ENCODE data around the gene MACROD2.

DNA sequence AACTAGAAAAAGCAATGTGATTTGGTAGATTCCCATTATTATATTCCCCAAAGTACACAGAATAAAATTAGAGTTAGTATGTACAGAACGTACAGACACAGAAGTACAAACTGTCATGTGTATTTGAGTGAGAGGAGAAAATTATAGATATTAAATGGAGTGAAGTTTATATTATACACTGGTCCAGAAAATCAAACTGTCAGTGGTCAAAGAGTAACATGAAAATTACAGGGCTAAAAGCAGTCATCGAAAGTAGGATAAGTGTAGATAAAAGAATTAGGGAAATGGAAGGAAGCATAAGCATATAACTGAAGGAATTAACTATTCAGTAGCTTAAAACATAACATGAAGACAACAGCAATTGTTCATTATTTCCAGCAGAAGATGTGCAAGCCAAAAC, 35.2 kb upstream of the MACROD2 start:
- TF ChIP-seq, protein P1, sequence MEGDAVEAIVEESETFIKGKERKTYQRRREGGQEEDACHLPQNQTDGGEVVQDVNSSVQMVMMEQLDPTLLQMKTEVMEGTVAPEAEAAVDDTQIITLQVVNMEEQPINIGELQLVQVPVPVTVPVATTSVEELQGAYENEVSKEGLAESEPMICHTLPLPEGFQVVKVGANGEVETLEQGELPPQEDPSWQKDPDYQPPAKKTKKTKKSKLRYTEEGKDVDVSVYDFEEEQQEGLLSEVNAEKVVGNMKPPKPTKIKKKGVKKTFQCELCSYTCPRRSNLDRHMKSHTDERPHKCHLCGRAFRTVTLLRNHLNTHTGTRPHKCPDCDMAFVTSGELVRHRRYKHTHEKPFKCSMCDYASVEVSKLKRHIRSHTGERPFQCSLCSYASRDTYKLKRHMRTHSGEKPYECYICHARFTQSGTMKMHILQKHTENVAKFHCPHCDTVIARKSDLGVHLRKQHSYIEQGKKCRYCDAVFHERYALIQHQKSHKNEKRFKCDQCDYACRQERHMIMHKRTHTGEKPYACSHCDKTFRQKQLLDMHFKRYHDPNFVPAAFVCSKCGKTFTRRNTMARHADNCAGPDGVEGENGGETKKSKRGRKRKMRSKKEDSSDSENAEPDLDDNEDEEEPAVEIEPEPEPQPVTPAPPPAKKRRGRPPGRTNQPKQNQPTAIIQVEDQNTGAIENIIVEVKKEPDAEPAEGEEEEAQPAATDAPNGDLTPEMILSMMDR (IDR thresholded peaks at IDR 0.05) = no peak
- no peak for TF ChIP-seq POLR2A (IDR thresholded peaks at IDR 0.05)

Measured in suprapubic skin (tissue), 3 donors.